ELR (cell line): Measurements from ENCODE around the gene SETD4.

Experiments
- DNase-seq: peaks from one replicate; pipeline ENCODE4 v3.0.0-alpha.2; 2015; ENCODE audit warnings: low read depth

SETD4 gene

GRCh38 chr21:36047139-36047538 is 13.2 kb downstream of the SETD4 start:
- DNase-seq: no peak

DNA sequence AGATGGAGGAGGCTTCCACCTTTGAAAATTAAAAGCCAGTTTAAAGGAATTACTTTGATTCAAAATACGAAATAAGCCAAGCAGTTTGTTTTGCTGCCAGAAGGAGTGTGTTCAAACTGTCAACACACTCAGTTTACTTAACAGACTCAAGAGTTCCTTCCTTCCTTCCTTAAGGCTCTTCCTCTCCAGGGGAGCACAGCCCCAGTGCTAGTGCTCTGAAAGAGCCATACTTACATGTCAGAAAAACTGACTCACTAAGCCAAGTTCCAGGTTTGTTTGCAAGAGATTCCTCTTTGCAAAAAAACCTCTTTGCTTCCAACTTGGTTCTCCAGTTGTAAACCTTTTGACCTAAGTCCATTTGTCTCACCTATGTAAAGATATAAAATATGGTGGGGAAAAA is 14.3 kb downstream of the SETD4 start:
- DNase-seq: no peak

- no peak for DNase-seq
These were observed 16.3 kb downstream of the SETD4 start for GRCh38 chr21:36044056-36044455.

GRCh38 chr21:36041910-36042309 is 18.4 kb downstream of the SETD4 start:
- DNase-seq: no peak

GRCh38 chr21:36040389-36040788 is 19.9 kb downstream of the SETD4 start:
- DNase-seq: no peak

- DNase-seq: no peak
These were observed 20.5 kb downstream of the SETD4 start for GRCh38 chr21:36039861-36040260.

DNA sequence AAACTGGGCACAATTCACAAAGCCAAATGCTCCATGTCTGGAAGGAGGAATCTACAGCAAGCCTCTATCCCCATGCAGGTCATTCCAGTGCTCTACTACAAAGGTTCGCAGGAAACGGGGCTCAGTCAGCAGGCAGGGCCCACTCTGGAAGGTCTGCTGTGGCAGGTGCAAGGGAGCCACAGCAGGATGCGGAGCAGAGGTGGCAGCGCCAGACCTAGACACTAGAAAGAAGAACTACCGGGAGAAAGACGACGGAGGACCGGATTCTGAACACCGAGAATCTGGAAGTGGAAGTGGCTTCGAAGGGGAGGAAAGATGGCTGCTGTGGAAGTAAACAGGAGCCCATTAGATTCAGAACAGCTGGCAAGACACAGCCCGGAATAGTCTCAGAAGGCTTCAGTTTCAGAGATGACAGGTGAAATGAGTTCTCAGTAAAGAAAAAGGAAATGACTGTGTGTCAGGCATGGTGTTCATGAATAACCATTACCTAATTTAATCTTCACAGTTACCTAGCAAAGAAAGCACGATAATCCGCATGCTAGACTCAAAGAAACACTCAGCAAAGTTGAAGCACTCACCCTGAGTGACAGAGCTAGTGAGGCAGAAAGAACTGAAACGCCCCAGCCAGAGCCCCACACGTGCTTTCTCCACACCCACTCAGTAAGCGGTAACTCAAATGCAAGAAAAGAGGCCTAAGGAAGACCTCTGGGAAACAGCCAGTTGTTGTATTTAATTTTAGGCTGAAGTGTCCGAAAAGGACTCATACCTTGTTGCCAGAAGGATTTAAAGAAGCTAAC is 21.4 kb downstream of the SETD4 start:
- DNase-seq: no peak

DNA sequence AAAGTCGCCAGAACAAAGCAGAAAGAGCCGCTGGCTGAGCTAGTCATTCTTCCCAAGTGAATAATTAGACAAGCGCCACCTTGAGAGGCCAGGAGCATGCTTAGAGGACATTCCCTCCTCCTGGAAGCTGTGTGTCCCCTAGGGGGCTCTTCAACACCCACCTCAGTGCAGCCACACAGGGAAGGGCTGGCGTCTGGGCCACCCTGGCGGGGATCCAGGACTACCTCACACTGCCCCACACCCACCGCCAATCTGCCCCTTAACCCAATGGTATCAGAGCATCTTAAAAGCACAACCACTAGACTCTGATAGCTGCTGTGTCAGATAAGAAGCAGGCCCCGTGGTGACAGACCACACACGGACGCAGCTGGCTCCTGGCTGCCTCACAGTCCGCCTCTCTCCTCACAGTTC is 24.9 kb downstream of the SETD4 start:
- DNase-seq: no peak

DNA sequence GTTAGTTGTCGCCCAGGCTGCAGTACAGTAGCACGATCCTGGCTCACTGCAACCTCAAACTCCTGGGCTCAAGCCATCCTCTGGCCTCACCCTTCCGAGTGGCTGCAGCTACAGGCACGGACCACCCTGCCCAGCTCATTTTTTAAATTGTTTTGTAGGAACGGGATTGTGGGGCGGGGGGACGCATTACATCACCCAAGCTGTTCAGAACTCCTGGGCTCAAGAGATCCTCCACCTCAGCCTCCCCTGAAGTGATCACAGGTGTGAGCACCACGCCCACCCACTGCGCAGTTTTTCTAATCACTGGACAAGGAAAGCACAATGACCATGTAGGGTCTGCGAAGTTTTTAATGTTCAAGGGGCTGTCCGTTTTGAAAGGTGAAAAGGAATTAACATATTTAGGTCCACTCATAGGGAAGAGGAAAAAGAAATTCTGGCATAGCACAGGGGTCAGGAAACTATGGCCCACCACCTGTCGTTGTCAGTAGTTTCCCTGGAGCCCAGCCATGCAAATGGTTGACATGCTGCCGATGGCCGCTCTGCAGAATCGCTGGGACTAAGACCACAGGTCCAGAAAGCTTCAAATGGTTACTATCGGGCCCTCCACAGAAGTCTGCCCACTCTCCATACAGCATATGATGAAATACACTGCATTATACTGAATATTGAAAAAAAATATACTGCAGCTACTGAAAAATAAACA is 26.0 kb downstream of the SETD4 start:
- DNase-seq: no peak

GRCh38 chr21:36032647-36033406 is 27.5 kb downstream of the SETD4 start:
- DNase-seq: no peak

DNA sequence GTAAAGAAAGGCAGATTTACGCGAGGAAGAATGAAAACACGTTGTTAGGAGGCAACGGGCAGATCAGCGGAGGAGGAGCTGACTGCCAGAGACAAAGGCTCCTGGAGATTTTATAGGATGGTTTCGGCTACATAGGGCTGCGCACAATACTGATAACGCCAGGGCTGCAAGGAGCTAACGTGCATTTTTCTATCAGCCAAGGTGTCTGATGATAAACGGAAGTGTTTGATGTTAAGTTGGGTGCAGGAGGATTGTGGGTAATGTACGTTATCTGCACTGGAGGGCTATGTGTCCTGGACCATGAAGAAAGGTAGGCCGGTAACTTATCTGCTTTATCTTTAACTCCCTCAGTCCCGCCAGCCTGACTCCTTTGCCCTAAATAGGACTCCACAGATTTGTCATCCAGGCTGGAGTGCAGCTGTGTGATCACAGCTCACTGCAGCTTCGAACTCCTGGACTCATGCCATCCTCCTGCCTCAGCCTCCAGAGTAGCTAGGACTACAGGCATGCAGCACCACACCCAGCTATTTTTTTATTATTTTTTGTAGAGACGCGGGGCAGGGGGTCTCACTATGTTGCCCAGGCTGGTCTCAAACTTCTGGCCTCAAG is 29.6 kb downstream of the SETD4 start:
- DNase-seq: peak; percentile 20

GRCh38 chr21:36029309-36029708 is 31.0 kb downstream of the SETD4 start:
- no peak for DNase-seq

DNA sequence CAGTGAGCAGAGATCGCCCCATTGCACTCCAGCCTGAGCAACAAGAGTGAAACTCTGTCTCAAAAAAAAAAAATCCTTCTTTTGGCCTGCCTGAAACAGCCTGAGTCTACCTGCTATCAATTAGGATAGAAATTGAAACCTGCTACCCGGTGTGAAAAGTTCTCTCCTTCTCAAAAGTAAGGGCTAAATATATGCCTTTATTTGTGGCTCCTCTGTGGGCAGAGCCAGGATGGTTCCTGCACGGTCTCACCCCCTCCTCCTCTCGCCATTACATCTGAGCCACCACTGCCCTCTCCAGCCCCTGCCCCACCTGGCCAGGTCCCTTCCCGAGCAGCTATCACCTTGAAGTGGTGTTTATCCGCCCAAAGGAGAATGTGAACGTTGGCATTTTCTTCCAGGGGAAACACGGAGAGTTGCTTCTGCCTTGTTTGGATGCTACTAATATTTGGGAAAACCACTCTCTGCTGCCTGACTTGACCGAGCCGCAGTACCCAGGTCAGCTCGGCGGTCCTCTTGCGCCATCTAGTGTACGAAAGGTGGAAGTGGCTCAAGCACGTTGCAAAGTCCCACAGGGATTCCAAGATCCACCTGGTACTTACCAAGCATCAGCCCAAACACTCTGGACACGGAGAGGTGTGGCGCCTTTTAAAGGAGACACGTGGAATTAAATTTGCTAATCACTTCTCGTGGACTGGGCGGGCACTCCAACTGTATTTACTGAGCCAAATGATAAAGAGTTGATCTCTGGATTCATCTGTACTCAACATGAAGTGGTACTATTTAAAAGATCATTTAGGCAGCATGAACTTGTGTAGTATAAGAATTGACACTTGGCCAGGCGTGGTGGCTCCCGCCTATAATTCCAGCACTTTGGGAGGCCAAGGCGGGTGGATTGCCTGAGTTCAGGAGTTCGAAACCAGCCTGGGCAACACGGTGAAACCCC is 31.9 kb downstream of the SETD4 start:
- DNase-seq: peak; percentile 71

GRCh38 chr21:36027347-36027746 is 33.0 kb downstream of the SETD4 start:
- DNase-seq: peak; percentile 53

- no peak for DNase-seq
These were observed 35.5 kb downstream of the SETD4 start for GRCh38 chr21:36024782-36025181.

GRCh38 chr21:36023092-36023480 is 37.2 kb downstream of the SETD4 start:
- DNase-seq: no peak

GRCh38 chr21:36022427-36023091 is 37.8 kb downstream of the SETD4 start:
- no peak for DNase-seq

DNA sequence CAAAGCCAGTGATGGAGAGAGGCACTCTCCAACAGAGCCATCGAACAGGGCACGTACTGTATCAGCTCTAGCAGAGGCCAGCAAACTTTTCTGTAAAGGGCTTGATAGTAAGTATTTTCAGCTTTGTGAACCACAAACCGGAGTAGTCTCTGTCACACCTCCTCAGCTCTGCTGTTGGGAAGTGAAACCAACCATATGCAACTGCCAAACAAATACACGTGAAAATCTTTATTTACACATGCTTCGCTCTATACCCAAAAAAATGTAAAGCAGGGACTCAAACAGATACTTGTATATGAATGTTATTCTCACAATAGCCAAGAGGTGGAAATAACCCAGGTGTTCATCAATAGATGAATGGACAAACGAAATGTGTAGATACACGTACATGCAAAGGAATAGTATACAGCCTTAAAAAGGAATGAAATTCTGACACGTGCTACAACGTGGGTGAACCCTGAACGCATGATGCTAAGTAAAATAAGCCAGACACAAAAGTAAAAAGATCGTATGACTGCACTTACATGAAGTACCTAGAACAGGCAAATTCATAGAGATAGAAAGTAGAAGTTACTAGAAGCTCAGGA is 39.0 kb downstream of the SETD4 start:
- DNase-seq: no peak

DNA sequence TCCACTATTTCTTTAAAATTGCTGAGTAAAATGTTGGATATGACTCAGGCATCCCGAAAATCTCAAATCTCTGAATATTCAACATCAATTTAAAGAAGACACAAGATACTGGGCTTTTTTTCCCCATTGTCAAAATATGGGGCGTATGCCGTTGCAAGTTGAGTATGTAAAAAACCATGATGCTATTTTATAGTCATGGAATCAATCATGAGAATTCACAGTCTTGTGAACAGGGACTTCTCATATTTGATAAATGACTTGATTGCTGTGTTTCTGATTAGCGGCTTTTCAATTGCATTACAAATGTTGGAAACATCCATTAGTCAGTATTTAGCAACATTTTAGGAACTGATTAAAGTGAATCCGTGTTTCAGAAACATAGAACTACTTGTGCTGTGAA is 45.3 kb downstream of the SETD4 start:
- no peak for DNase-seq

DNA sequence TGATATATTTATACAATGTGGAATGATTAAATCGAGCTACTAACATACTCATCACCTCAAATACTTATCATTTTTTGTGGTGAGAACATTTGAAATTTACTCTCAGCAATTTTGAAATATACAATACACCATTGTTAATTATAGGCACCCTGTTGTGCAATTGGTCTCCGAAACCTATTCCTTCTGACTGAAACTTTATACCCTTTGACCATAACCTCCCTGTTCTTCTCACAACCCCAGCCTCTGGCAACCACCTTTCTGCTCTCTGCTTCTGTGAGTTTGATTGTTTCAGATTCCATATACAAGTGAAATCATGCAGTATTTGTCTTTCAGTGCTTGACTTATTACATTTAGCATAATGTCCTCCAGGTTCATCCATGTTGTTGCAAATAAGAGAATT is 49.5 kb downstream of the SETD4 start:
- DNase-seq: no peak
